Measurements from ENCODE around the gene SLC35B2. TPM values are rescaled to one million over a fixed set of nuclear protein-coding genes. Genes with fewer than 3 reads are reported as not detected.

The SLC35B2 gene
- total and polyA plus RNA-seq, 10 of the 15 experiments (the other 5 are each of a cell fraction or from before 2014, with no cell fraction given): 11.3 to 45.4 (median 33.8) TPM

- 34% methylated on average over 9 of the region's 9 CpGs for WGBS (ENCODE audit: insufficient coverage, insufficient replicate concordance, low lambda C conversion rate, missing lambda C conversion rate)
- SMC1A ChIA-PET (ENCODE audit: uncharacterized antibody, unreplicated experiment): no interaction called here
- Histone ChIP-seq H2AFZ (ENCODE audit: control insufficient read depth, low read depth, low read length) (no peak overlapping the region), H3K27ac (ENCODE audit: control insufficient read depth, insufficient read depth) (no peak overlapping the region), H3K4me1 (ENCODE audit: control insufficient read depth, insufficient read depth, low read length) (no peaks in the 10 kb centered on the region), H3K79me2 (ENCODE audit: control insufficient read depth, insufficient read depth, low read length) (no peaks in the 10 kb centered on the region), H3K4me2 (ENCODE audit: control insufficient read depth, insufficient read depth) (no peak overlapping the region), H3K36me3 (ENCODE audit: control insufficient read depth in 2 of 2, insufficient read depth in 2 of 2, low read length in 1 of 2) (no peaks in the 10 kb centered on the region; a peak in 1 of 4 replicates), H3K9ac (ENCODE audit: control insufficient read depth, insufficient read depth, low read length) (no peak overlapping the region), H4K20me1 (ENCODE audit: control insufficient read depth, insufficient read depth) (no peaks in the 10 kb centered on the region), H3K27me3 (replicated peaks in 1 of 2; ENCODE audit: control insufficient read depth in 2 of 2, insufficient read depth in 2 of 2, low read length in 1 of 2) (peaks cover 0 to 1% of the 10 kb centered on the region in 2 experiments; a peak in 2 of 4 replicates), H3K4me3 (no peak overlapping the region), H3K9me3 (replicated peaks; ENCODE audit: control insufficient read depth, insufficient read depth, low read length) (no peaks in the 10 kb centered on the region)
- BruUV-seq (replicated peaks): no TSS peak
- FAIRE-seq (no peak), ATAC-seq (no peak; the same call in 1 of the 3 replicates), DNase-seq (ENCODE audit: low read depth, low spot score) (no peak)
- TF ChIP-seq NR2C2 (IDR thresholded peaks at IDR 0.05; ENCODE audit: borderline replicate concordance, control insufficient read depth, insufficient read length, low read depth) (no peak), TBL1XR1 (IDR thresholded peaks at IDR 0.05; ENCODE audit: low read depth, low read length) (no peak), CEBPZ (IDR thresholded peaks at IDR 0.05; ENCODE audit: low read depth, low read length) (no peak), ZNF622 (IDR thresholded peaks at IDR 0.05) (no peak), NFIC (IDR thresholded peaks at IDR 0.05; ENCODE audit: low read depth, low read length) (no peak), ETV6 (conservative IDR thresholded peaks at IDR 0.05 in 1 of 2, IDR thresholded peaks at IDR 0.05 in 1 of 2; ENCODE audit: borderline replicate concordance in 1 of 2, low read depth in 1 of 2) (no peak), IKZF2 (IDR thresholded peaks at IDR 0.05) (no peak), POLR2AphosphoS5 (IDR thresholded peaks at IDR 0.05; ENCODE audit: low read length) (no peak)
- POLR2A ChIA-PET: no interaction called here
- RAD21 ChIA-PET (ENCODE audit: unreplicated experiment): interaction anchor here (0.6 kb wide), 1 partner anchor 57 kb away, joined by 3 read pairs; no protein-coding TSS in a partner anchor
- in situ Hi-C loops (cut with MboI): no loop called here
- intact Hi-C loops (cut with micrococcal nuclease; ENCODE audit: unreplicated experiment): no loop called here
- CTCF ChIA-PET: interaction anchor here (0.9 to 1.6 kb wide), 4 partner anchors 11 to 59 kb away, joined by 3 to 7 read pairs (median 4); no protein-coding TSS in a partner anchor
Observed at GRCh38 chr6:44278774-44279697, 21.7 kb upstream of the SLC35B2 start.

Measured in GM12878 (cell line).